A673 (cell line): Measurements from ENCODE around the gene PRTFDC1. TPM values are rescaled to one million over a fixed set of nuclear protein-coding genes. Genes with fewer than 3 reads are reported as not detected.

ENCODE experiments used
- BruUV-seq: library from RNA; stranded (reverse); fragments of 400-500 nt; replicated peaks from 2 replicates; lab custom pipeline; 2021; lab: Mats Ljungman, UMichigan
- CTCF ChIA-PET: fragments of 300-600 bp; sonication (Branson Sonifier 250); formaldehyde crosslinking; loops from one replicate; lab custom pipeline; 2022; ENCODE audit warnings: antibody characterized with exemption; lab: Charles Lee
- POLR2A ChIA-PET: fragments of 300-600 bp; sonication (Branson Sonifier 250); formaldehyde crosslinking; loops from one replicate; lab custom pipeline; 2022; ENCODE audit warnings: antibody characterized with exemption; ENCODE audit not compliant: low non-redundant PET; lab: Charles Lee
- DNase-seq: peaks from one replicate; pipeline ENCODE4 v3.0.0-alpha.2; 2015; ENCODE audit warnings: low spot score
- H3K27ac ChIP-seq: fragments of 200-600 bp; sonication (generic); 2 replicates; pipeline ENCODE4 v1.5.1; 2016; ENCODE audit warnings: mixed run types, low read depth, mild to moderate bottlenecking, mixed read lengths, antibody characterized with exemption, low read length; ENCODE audit not compliant: poor library complexity, severe bottlenecking
- H3K27me3 ChIP-seq: fragments of 200-600 bp; sonication (generic); replicated peaks from 2 replicates; pipeline ENCODE4 v1.6.1; 2017; ENCODE audit warnings: mixed run types, low read depth, mild to moderate bottlenecking, mixed read lengths, antibody characterized with exemption, low read length; ENCODE audit not compliant: insufficient read depth, poor library complexity
- H3K36me3 ChIP-seq: fragments of 200-600 bp; sonication (generic); 2 replicates; pipeline ENCODE4 v1.6.1; 2016; ENCODE audit warnings: mixed run types, mild to moderate bottlenecking, mixed read lengths, antibody characterized with exemption, low read length; ENCODE audit not compliant: insufficient read depth, poor library complexity, severe bottlenecking
- H3K4me1 ChIP-seq: fragments of 200-600 bp; sonication (generic); 2 replicates; pipeline ENCODE4 v1.6.1; 2017; ENCODE audit warnings: mixed run types, mild to moderate bottlenecking, mixed read lengths, antibody characterized with exemption, low read length; ENCODE audit not compliant: insufficient read depth, poor library complexity, severe bottlenecking
- H3K4me3 ChIP-seq: fragments of 200-600 bp; sonication (generic); 2 replicates; pipeline ENCODE4 v1.5.1; 2016; ENCODE audit warnings: low read depth, mixed run types, mild to moderate bottlenecking, mixed read lengths, low read length; ENCODE audit not compliant: poor library complexity, severe bottlenecking
- H3K9me3 ChIP-seq: fragments of 200-600 bp; sonication (generic); 2 replicates; pipeline ENCODE4 v1.6.1; 2016; ENCODE audit warnings: mixed run types, low read depth, mild to moderate bottlenecking, mixed read lengths, antibody characterized with exemption, low read length; ENCODE audit not compliant: poor library complexity, severe bottlenecking
- CTCF ChIP-seq: fragments of 300-800, 200-600 bp; sonication (generic); conservative IDR thresholded peaks from 2 replicates; pipeline ENCODE4 v1.5.1; 2017; ENCODE audit warnings: low read depth, mild to moderate bottlenecking, antibody characterized with exemption, low read length, moderate library complexity, mixed read lengths
- EZH2 ChIP-seq: fragments of 200-600 bp; sonication (generic); IDR thresholded peaks from 2 replicates; pipeline ENCODE4 v1.6.1; 2017; ENCODE audit warnings: borderline replicate concordance, low read depth, mild to moderate bottlenecking, mixed read lengths, antibody characterized with exemption, low read length; ENCODE audit not compliant: poor library complexity, severe bottlenecking
- intact Hi-C: fragments of 100-400 bp; cut with micrococcal nuclease; formaldehyde crosslinking; loops from one replicate; pipeline ENCODE4 v1.10.0; 2022; ENCODE audit not compliant: unreplicated experiment
- total RNA-seq: library from RNA; stranded (reverse); gene quantifications from 2 replicates; pipeline ENCODE4 v1.2.3, GENCODE V29; 2021

Gene PRTFDC1
- total RNA-seq, 1 experiment from 2014 or later: 49.8 TPM

DNA sequence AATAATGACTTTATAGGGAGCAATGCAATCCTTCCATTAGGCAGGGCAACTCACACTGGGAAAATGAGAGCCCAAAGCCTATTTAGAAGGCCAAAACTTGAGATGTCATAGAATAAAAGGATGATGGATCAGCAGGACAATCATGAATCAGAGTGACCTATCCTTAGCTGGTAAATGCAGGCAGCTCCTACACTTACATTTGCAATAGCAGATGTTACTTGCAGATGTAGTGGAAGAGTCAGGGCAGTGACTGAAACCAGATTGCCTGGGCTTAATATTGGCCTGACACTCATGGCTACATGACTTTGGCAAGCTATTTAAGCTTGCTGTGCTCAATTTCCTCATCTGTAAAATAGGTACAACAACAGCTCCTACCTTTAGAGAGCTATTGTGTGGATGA, 98.7 kb downstream of the PRTFDC1 start:
- ChIA-PET CTCF (interaction anchor here (0.6 kb wide), 1 partner anchor 163 kb away, joined by 4 read pairs; no protein-coding TSS in a partner anchor), POLR2A (no interaction called here)
- TF ChIP-seq EZH2: no peak
- TF ChIP-seq CTCF: no peak
- Histone ChIP-seq H3K27me3 (no peaks in the 10 kb centered on the region), H3K4me3 (no peak overlapping the region), H3K27ac (no peak overlapping the region), H3K4me1 (peaks cover 58% of the 10 kb centered on the region), H3K36me3 (no peaks in the 10 kb centered on the region), H3K9me3 (no peaks in the 10 kb centered on the region)
- intact Hi-C loops: loop anchor here (5.0 to 10.0 kb wide), 2 partner anchors 131 to 161 kb away; partner anchors contain the start of genes ARHGAP21, ENKUR and THNSL1
- no TSS peak for BruUV-seq
- no peak for DNase-seq

DNA sequence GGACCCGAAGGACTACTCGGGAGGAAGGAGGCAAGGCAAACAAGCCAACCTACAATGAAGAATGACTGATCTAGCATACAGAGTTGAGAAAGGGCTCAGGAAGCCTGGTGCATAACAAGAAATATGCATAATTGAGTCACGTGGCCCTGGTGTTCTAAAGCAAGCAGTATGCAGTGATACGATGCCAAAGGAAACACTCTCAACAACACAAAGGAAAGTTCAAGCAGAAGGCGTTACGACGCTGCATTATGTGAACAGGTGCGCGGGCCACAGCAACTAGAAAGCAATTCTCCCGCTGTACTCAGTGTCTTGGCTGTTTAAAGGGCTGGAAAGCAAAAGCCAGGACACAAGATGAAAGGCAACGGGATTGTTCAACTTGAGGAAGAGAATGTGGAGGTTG, 100.8 kb downstream of the PRTFDC1 start:
- H3K27me3 ChIP-seq: no peaks in the 10 kb centered on the region
- intact Hi-C loops: loop anchor here (5.0 to 10.0 kb wide), 2 partner anchors 129 to 163 kb away; partner anchors contain the start of genes ARHGAP21, ENKUR and THNSL1
- BruUV-seq: no TSS peak
- H3K9me3 ChIP-seq: no peaks in the 10 kb centered on the region
- peak; percentile 74 for DNase-seq
- TF ChIP-seq CTCF (no peak), EZH2 (no peak)
- H3K4me3 ChIP-seq: no peak overlapping the region
- ChIA-PET POLR2A (no interaction called here), CTCF (no interaction called here)
- no peaks in the 10 kb centered on the region for H3K36me3 ChIP-seq
- H3K4me1 ChIP-seq: peaks cover 51% of the 10 kb centered on the region
- H3K27ac ChIP-seq: peak overlapping the region; percentile 43

DNA sequence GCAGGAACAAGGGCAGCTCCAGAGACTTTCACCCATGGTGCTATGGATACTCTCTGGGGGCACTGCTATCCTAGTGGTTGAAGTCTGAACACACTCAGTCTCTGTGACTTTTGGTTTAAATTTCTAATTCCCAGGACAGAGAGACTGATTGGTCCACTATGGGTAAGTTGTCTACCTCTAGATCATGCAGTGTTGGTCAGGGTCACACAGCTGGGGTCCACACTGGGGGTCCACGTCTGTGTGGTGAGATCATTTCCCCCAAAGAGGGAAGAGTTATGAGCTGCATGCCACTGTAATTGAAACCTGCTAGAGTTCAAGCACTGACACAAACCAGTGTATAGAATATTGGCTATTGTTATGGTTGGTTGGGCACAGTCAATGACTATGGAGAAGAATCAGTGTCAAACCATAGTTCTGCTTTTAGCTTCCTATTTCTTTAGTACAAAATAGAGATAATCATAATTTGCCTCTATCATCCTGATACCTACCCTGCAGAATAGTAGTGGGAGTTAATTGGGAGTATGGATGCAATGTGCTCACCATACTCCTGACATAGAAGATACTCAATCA, 101.6 kb downstream of the PRTFDC1 start:
- CTCF ChIA-PET: no interaction called here
- Histone ChIP-seq H3K27me3 (no peaks in the 10 kb centered on the region), H3K9me3 (no peaks in the 10 kb centered on the region), H3K36me3 (no peaks in the 10 kb centered on the region), H3K4me3 (no peak overlapping the region), H3K27ac (peak overlapping the region; percentile 80), H3K4me1 (peaks cover 50% of the 10 kb centered on the region)
- intact Hi-C loops: loop anchor here (5.0 to 10.0 kb wide), 2 partner anchors 129 to 164 kb away; partner anchors contain the start of genes ARHGAP21, ENKUR and THNSL1
- TF ChIP-seq EZH2 (no peak), CTCF (no peak)
- peak; percentile 43 for DNase-seq
- POLR2A ChIA-PET: no interaction called here
- no TSS peak for BruUV-seq
